WERI-Rb-1 (cell line): ENCODE measurements around the gene FCHSD2.

Experiments
- DNase-seq: peaks from one replicate; pipeline ENCODE4 v3.0.0-alpha.2; 2020
- H3K27ac ChIP-seq: fragments of 250-450 bp; sonication (Bioruptor Pico); 2 replicates; pipeline ENCODE4 v1.5.1; 2020; ENCODE audit warnings: mild to moderate bottlenecking, moderate library complexity
- H3K27me3 ChIP-seq: fragments of 250-450 bp; sonication (Bioruptor Pico); 2 replicates; pipeline ENCODE4 v1.5.1; 2021; ENCODE audit warnings: mild to moderate bottlenecking, low read depth, moderate library complexity; ENCODE audit not compliant: insufficient read depth, severe bottlenecking
- H3K36me3 ChIP-seq: fragments of 250-450 bp; sonication (Bioruptor Pico); 2 replicates; pipeline ENCODE4 v1.5.1; 2020; ENCODE audit warnings: mild to moderate bottlenecking, moderate library complexity
- H3K4me3 ChIP-seq: 2 replicates; pipeline ENCODE4 v1.5.1; 2011; ENCODE audit warnings: low read depth, mild to moderate bottlenecking, control low read depth, low read length
- H3K9me3 ChIP-seq: fragments of 250-450 bp; sonication (Bioruptor Pico); 2 replicates; pipeline ENCODE4 v1.5.1; 2021; ENCODE audit warnings: mild to moderate bottlenecking, moderate library complexity; ENCODE audit not compliant: severe bottlenecking
- CTCF ChIP-seq: IDR thresholded peaks from 2 replicates; pipeline ENCODE4 v1.5.1; 2011; ENCODE audit warnings: low read depth, mild to moderate bottlenecking, control low read depth, inconsistent platforms, low read length

The FCHSD2 gene

GRCh38 chr11:73055655-73056354 lies 86.3 kb downstream of the FCHSD2 start:
- H3K9me3 ChIP-seq = no peaks in the 10 kb centered on the region
- H3K4me3 ChIP-seq = no peak overlapping the region
- H3K36me3 ChIP-seq = no peaks in the 10 kb centered on the region
- H3K27me3 ChIP-seq = no peaks in the 10 kb centered on the region
- DNase-seq = no peak
- H3K27ac ChIP-seq = no peak overlapping the region
- TF ChIP-seq CTCF = no peak

GRCh38 chr11:73055002-73055401 lies 87.1 kb downstream of the FCHSD2 start:
- no peaks in the 10 kb centered on the region for H3K27me3 ChIP-seq
- no peaks in the 10 kb centered on the region for H3K9me3 ChIP-seq
- TF ChIP-seq CTCF = no peak
- H3K4me3 ChIP-seq = no peak overlapping the region
- no peaks in the 10 kb centered on the region for H3K36me3 ChIP-seq
- DNase-seq = no peak
- no peak overlapping the region for H3K27ac ChIP-seq

GRCh38 chr11:73053964-73054363 lies 88.2 kb downstream of the FCHSD2 start:
- Histone ChIP-seq H3K27me3 (no peaks in the 10 kb centered on the region), H3K27ac (no peak overlapping the region), H3K36me3 (no peaks in the 10 kb centered on the region), H3K9me3 (no peaks in the 10 kb centered on the region), H3K4me3 (no peak overlapping the region)
- no peak for DNase-seq
- no peak for TF ChIP-seq CTCF

GRCh38 chr11:73048446-73048845 lies 93.7 kb downstream of the FCHSD2 start:
- no peak for DNase-seq
- no peak overlapping the region for H3K4me3 ChIP-seq

GRCh38 chr11:73047773-73048371 lies 94.2 kb downstream of the FCHSD2 start:
- no peak for TF ChIP-seq CTCF
- no peak overlapping the region for H3K4me3 ChIP-seq

More at GRCh38 chr11:73048446-73048845, 93.7 kb downstream of the FCHSD2 start:
- H3K27me3 ChIP-seq = no peaks in the 10 kb centered on the region
- TF ChIP-seq CTCF = no peak
- no peaks in the 10 kb centered on the region for H3K36me3 ChIP-seq
- H3K9me3 ChIP-seq = no peaks in the 10 kb centered on the region
- no peak overlapping the region for H3K27ac ChIP-seq

More at GRCh38 chr11:73047773-73048371, 94.2 kb downstream of the FCHSD2 start:
- no peaks in the 10 kb centered on the region for H3K27me3 ChIP-seq
- no peaks in the 10 kb centered on the region for H3K36me3 ChIP-seq
- DNase-seq = no peak
- no peak overlapping the region for H3K27ac ChIP-seq
- no peaks in the 10 kb centered on the region for H3K9me3 ChIP-seq
